GM21529 (cell line): ENCODE data around the gene PIK3R6.

Source experiments
- ATAC-seq: cut with Tn5 transposase; IDR thresholded peaks from one replicate; pipeline ENCODE4 v1.9.1; 2021; ENCODE audit not compliant: unreplicated experiment

Gene PIK3R6

DNA sequence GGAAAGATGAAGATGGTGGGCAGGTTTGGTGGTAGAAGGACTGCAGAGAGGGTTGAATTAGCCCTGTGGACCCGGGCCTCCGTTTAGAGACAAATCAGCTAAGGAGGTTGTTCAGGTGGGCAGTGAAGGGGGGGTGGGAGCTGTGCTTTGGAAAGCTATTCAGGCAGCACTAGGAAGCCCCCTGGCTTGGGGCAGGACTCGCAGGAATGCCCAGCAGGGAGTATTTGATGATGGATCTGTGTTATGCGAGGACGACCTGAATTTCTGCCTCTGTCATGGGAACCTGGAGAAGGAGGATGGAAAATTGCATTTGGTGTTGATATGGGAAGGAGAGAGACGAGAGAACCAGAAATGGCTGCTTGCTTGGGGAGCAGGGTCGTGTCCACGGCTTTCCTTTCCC is 112.6 kb downstream of the PIK3R6 start:
- no peak for ATAC-seq

GRCh38 chr17:8753976-8754440 is 113.5 kb downstream of the PIK3R6 start:
- ATAC-seq, result no peak

GRCh38 chr17:8753136-8753975 is 114.1 kb downstream of the PIK3R6 start:
- no peak for ATAC-seq
